GM18519 (cell line): ENCODE data around the gene NCR3LG1.

ENCODE experiments used
- ATAC-seq: cut with Tn5 transposase; IDR thresholded peaks from one replicate; pipeline ENCODE4 v1.9.1; 2021; ENCODE audit warnings: mild to moderate bottlenecking, moderate library complexity; ENCODE audit not compliant: unreplicated experiment, low FRiP score

The NCR3LG1 gene

GRCh38 chr11:17369684-17370243, 18.2 kb downstream of the NCR3LG1 start:
- ATAC-seq, result no peak

GRCh38 chr11:17371614-17372013, 20.0 kb downstream of the NCR3LG1 start:
- ATAC-seq, result no peak

DNA sequence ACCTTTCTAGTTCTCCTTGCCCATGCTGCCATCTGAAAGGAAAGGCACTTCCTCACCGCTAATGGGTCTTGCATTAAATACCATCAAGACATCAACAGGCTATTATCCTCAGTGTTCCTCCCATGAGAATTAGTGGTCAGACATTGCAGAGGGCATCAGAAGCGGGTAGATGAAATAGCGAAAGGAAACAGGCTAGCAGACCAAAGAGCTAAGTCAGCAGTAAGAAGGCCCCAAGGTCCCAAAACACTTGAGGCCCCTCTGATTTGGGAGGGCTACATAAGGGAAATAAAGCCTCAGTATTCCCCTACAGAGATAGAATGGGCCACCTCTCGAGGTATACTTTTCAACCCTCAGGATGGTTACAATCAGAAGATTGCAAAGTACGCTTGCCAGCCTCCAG, 23.9 kb downstream of the NCR3LG1 start:
- ATAC-seq, result no peak

DNA sequence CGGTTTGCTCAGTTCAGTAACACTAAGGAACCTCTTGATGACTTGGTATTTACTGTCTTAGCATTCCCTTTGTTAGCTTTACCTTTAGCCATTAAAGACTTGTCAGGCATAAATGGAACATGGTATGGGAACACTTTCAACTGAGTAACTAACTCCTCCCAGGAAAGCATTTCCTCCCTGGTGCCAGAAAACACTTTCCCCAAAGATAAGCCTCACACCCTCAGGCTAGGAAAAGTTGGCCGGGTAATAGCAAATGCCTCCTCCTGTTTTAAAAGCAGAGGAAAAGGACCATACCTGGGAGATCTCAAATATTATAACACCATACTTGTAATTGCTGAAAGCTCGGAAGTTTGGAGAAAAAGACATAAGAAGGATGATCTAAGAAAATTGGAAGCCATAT, 24.9 kb downstream of the NCR3LG1 start:
- no peak for ATAC-seq

DNA sequence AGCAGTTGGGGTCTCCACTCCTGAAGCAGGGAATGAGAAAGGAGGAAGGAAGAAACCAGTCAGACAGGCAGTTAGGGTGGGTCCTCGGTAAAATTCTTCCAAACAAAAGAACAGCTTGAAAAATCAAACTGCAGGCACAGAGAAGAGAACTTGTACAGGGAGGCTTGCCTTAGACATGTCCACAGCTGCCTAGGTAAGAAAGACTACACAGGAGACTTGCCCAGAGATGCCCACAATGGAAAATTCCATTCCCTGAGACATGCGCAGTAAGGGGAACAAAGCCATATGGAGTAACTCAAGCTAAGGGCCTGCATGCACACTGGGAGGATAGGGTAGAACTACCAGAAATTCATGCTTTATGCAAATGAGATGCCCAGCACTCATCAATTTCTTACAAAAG, 27.1 kb downstream of the NCR3LG1 start:
- no peak for ATAC-seq

DNA sequence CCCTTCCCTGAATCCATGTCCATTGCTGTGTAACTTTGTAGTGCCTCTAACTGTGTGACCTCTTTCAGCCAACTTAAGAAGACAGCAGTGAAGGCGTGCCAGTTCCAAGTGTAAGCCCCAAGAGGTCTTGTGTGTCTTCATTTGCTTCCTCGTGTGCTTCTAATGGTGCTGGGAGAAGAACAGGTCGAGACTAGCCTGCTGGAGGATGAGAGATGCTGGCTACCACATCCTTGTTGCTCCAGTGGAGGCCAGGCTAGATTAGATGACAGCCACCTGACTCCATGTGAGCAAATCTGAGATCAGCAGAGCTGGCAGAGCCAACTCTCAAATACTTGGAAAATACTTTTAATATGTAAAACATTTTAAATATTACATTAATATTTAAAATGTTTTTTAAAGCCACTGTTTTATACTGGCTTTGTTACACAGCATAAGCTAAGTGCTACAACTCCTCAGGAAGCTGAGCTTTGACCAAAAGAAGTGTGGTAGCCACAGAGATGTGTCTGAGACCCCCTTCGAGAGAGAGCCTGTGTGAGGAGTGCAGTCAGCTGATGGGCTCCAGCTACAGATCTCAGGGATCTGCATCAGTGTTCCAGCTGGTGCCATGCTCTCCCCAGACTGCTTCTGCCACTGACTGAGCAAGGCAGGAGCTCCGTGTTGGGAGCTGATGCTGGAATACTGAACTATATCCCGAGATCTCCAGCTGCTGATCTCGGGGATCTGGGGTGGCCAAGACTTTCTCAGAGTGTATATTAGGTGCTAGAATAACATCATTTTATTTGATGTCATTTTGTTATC, 28.0 kb downstream of the NCR3LG1 start:
- ATAC-seq, result no peak

GRCh38 chr11:17381156-17381555, 29.6 kb downstream of the NCR3LG1 start:
- ATAC-seq, result no peak

DNA sequence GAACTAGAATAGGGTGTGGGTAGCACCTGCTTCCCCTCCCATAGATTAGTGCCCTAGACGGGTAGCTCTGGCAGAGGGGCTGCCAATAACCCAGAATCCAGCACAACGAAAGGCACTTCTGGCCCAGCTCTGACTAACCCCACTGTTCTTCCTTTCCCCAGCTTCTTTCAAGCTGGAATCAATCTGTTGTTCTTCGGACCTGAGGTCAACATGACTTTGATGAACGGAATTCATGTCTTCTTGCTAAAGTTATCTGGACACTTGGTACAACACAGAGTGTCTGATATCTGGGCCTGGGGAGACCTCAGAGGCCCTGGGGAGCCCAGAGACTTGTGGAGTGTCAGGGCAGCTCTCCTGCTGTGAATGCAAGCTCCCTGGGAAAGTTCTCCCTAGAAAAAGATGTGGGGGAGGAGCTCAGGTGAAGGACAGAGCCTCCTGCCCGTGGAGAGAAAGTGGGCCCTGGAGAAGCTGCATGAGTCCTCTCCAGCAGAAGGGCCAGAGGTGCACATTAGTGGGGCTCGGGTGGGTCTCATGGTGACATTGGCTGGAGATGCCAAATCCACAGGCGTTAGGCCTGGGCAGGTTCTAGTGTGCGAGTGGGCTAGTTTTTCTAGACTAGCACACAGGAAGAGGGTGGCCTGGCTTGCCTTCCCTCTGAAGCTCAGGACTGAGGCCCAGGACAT, 30.6 kb downstream of the NCR3LG1 start:
- no peak for ATAC-seq

DNA sequence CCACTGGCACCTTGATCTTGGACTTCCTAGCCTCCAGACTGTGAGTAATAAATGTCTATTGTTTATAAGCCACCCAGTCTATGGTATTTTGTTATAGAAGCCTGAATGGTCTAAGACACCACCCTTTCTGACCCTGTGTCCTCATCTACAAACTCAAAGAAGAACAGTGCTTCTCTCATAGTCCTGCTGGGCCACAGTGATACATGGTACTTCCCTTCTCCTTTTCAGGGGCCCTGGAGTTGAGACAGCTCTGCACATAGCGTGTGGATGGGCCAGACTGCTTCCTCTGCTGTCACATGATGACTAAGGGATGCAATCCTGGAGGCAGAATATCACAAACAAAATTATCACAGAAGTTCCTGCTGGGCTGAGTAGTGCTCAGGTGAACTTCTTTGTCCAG, 31.9 kb downstream of the NCR3LG1 start:
- no peak for ATAC-seq

DNA sequence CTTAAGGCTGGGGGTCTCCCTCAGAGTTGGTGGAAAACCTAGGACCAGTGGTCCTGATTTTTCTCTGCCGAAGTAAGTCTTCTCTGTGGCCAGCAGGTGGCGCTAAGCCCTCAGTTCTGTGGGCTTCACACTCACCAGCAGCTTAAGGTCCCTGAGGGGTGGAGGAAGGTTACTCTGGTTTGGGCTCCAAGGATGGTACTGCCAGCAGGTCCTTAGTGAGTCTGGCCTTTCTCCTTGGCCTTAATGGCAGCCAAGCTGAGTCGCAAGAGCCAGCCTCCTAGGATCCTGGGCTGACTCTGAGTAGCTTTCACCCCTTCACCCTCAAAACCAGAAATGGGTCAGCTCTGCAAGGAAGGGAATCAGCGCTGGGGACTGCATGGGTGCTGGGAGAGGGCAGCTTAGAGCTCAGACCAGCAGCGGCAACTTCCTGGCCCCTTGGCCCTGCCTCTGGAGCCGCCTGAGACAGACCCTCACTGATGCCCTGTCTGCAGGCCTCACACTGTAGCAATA, 32.5 kb downstream of the NCR3LG1 start:
- no peak for ATAC-seq

DNA sequence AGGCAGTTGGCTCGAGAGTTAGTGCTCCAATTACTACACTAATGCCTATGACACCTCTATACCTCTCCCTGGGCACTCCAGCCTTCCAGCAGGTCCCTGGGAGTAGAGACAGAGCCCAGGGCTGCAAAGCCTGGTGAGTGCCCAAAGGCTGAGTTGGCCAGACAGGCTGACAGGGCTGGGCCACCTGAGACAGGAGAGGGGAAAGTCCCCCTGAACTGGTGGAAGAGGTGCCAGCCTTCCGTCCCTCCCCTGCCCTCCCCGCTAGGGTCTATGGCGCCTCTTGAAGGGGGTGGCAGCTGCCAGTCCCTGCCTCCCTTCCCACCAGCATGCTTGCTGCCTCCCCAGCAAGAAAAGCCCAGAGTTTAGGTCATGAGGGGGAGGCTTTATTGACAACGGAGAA, 33.9 kb downstream of the NCR3LG1 start:
- no peak for ATAC-seq

DNA sequence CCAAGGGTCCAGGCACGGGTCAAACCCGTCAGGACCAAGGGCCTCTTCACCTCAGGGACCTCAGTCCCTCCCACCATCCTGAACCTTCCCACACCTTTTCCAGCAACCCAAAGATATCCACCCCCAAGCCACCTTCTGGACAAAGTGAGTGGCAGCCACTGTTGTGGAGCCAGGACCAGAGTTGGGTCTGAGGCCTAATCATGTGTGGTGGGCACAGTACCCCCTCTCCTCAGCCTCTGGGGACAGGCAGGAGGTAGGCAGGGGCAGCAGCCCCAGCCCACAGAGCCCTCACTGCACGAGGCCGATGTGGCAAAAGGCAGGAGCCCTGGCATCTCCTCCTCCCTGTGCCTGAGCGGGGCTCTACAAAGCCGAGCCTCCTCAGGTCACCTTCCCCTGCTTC, 34.3 kb downstream of the NCR3LG1 start:
- no peak for ATAC-seq

- peak; percentile 55 for ATAC-seq
Measured at GRCh38 chr11:17386331-17387084, 34.9 kb downstream of the NCR3LG1 start.

DNA sequence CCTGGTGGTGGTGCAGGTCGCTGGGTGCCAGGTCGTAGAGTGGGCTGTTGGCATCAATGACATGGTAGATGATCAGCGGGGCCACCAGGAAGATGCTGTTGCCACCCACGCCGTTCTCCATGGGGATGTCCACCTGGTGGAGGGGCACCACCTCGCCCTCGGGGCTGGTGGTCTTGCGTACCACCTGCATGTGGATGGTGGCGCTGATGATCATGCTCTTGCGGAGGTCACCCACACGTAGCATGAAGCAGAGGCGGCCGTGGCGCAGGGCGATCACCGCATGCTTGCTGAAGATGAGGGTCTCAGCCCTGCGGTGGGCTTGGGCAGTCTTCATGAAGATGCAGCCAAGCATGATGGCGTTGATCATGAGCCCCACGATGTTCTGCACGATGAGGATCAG, 35.7 kb downstream of the NCR3LG1 start:
- ATAC-seq, result no peak

GRCh38 chr11:17387811-17388210, 36.2 kb downstream of the NCR3LG1 start:
- ATAC-seq, result no peak

GRCh38 chr11:17388609-17389210, 37.1 kb downstream of the NCR3LG1 start, which contains the start of gene KCNJ11:
Gene KCNJ11, minus strand, starts transcription at chr11:17388659. Its CDS starts 568 bp downstream, at chr11:17388091.
- no peak for ATAC-seq

DNA sequence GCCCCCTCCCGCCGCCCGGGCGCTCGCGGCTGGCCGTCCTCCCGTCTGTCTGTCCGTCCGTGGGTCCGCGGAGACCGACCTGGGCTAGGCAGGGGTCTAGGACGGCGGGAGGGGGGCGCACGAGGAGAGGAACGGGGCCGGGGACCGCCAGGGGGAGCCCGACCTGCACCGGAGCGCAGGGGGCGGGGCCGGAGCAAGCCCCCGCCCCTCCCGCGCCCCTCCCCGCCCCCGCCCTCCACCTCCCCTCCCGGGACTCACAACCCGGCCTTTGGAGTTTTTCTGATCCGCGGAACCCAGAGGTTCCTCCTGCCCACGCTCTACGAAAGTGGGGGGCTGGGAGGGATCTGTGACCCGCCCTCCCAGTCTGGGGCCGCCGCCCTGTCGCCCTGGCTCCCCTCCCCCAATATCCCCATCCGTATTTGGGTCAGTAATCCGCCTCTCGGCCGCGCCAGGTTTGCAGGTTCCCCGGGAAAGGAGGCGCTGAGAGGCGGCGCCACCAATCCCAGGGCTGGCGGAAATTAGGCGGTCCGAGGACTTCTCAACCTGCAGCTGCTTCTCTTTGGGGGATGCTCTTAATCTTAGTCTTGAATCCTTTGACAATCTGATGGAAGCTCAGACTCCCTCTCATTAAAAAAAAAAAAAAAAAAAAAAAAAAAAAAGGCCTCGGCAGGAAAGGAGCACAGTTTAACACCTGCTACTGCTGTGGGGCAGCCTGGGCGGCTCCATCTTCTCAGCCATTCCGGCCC, 37.8 kb downstream of the NCR3LG1 start:
- no peak for ATAC-seq

- ATAC-seq, result no peak
Measured at GRCh38 chr11:17389957-17390649, 38.5 kb downstream of the NCR3LG1 start.
